ENCODE measurements around the gene CAPNS1. TPM values are rescaled to one million over a fixed set of nuclear protein-coding genes. Genes with fewer than 3 reads are reported as not detected.
"Not testable (repeated sequence)": the region's sequence is repeated elsewhere in the genome, so short reads cannot be mapped to it uniquely, and the experiment has no call there.

Gene CAPNS1
- total RNA-seq, 1 donor = 398 TPM

GRCh38 chr19:36120984-36121358, 18.9 kb upstream of the CAPNS1 start:
- TF ChIP-seq CTCF (IDR thresholded peaks at IDR 0.05; ENCODE audit: insufficient read depth, low read length) = no peak
- no peak for DNase-seq (ENCODE audit: low read depth)
- no peak overlapping the region for H3K4me3 ChIP-seq (ENCODE audit: low read depth, low read length)

- TF ChIP-seq CTCF (IDR thresholded peaks at IDR 0.05; ENCODE audit: insufficient read depth, low read length) = no peak
- H3K4me3 ChIP-seq (ENCODE audit: low read depth, low read length) = no peak overlapping the region
- DNase-seq (ENCODE audit: low read depth) = no peak
Observed at GRCh38 chr19:36121486-36122124, 18.3 kb upstream of the CAPNS1 start.

GRCh38 chr19:36125557-36125956, 14.3 kb upstream of the CAPNS1 start:
- TF ChIP-seq CTCF (IDR thresholded peaks at IDR 0.05; ENCODE audit: insufficient read depth, low read length) = no peak
- DNase-seq (ENCODE audit: low read depth) = no peak
- no peak overlapping the region for H3K4me3 ChIP-seq (ENCODE audit: low read depth, low read length)

- TF ChIP-seq CTCF (IDR thresholded peaks at IDR 0.05; ENCODE audit: insufficient read depth, low read length) = no peak
- H3K4me3 ChIP-seq (ENCODE audit: low read depth, low read length) = peak overlapping the region; percentile 60
- DNase-seq (ENCODE audit: low read depth) = no peak
Observed at GRCh38 chr19:36128392-36128736, 11.5 kb upstream of the CAPNS1 start.

DNA sequence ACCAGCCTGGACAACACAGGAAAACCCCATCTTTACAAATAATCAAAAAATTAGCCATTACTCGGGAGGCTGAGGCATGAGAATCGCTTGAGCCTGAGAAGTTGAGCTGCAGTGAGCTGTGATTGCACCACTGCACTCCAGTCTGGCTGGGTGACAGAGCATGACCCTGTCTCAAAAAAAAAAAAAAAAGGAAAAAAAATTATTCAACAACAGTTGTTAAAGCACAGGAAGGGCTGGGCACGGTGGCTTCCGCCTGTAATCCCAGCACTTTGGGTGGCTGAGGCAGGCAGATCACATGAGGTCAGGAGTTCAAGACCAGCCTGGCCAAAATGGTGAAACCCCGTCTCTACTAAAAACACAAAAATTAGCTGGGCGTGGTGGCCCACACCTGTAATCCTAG, 8.6 kb upstream of the CAPNS1 start:
- H3K4me3 ChIP-seq (ENCODE audit: low read depth, low read length); DNase-seq (ENCODE audit: low read depth): not testable (repeated sequence)

GRCh38 chr19:36134867-36135266, 5.0 kb upstream of the CAPNS1 start:
- not testable (repeated sequence) for H3K4me3 ChIP-seq (ENCODE audit: low read depth, low read length); DNase-seq (ENCODE audit: low read depth)

- TF ChIP-seq CTCF (IDR thresholded peaks at IDR 0.05; ENCODE audit: insufficient read depth, low read length) = no peak
- H3K4me3 ChIP-seq (ENCODE audit: low read depth, low read length) = no peak overlapping the region
- peak; percentile 72 for DNase-seq (ENCODE audit: low read depth)
Observed at GRCh38 chr19:36136964-36137686, 2.7 kb upstream of the CAPNS1 start.

- H3K4me3 ChIP-seq (ENCODE audit: low read depth, low read length) = peak overlapping the region; percentile 94
- no peak for DNase-seq (ENCODE audit: low read depth)
- no peak for TF ChIP-seq CTCF (IDR thresholded peaks at IDR 0.05; ENCODE audit: insufficient read depth, low read length)
Observed at GRCh38 chr19:36139120-36139472, 770 bp upstream of the CAPNS1 start.
